NCI-H82 (cell line): ENCODE measurements around the gene DDR1.
A peak's percentile ranks its signal among the peaks of the same experiment; 100 is the strongest.
"Not testable (repeated sequence)": the region's sequence is repeated elsewhere in the genome, so short reads cannot be mapped to it uniquely, and the experiment has no call there.

ENCODE experiments used
- DNase-seq: peaks from one replicate; lab custom pipeline; 2025; lab: John Stamatoyannopoulos, UW

Gene DDR1

GRCh38 chr6:30918670-30919069 lies 34.4 kb downstream of the DDR1 start:
- DNase-seq, result no peak

DNA sequence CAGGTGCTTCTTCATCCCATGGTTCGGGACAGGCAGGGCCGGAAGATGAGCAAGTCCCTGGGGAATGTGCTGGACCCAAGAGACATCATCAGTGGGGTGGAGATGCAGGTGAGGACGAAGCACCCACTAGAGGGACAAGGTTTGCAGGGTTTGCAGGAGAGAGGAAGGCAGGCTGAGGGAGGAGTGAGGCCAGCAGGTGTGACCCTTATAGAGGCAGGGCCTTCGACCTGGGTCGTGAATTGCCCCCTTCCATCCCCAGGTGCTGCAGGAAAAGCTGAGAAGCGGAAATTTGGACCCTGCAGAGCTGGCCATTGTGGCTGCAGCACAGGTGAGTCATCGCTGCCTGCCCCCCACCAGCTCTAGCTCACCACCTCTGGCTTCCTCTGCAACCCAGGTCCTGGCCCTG lies 38.1 kb downstream of the DDR1 start:
- DNase-seq, result no peak

DNA sequence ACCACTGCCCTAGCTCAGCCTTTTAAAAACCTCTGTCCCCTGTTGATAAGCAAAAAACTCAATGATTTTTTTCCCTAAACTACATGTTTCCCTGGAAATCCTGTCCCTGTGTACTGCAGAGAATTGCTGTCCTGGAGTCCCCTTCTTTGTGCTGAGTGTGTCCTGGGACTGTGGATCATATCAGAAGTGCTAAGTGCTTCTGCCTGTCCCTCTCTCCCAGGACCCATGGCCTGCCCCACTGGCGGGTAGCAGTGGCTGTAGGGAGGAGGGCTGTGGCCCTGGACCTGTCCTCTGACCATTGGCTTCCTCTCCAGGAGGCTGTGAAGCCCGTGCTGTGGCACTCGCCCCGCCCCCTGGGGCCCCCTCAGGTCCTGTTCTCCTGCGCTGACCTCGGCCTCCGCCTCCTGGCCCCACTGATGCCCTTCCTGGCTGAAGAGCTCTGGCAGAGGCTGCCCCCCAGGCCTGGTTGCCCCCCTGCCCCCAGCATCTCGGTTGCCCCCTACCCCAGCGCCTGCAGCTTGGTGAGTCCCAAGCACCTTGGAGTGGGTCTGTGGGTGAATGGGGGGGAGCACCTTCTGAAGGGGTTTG lies 39.8 kb downstream of the DDR1 start:
- not testable (repeated sequence) for DNase-seq

GRCh38 chr6:30926644-30927043 lies 42.3 kb downstream of the DDR1 start:
- DNase-seq, result no peak

DNA sequence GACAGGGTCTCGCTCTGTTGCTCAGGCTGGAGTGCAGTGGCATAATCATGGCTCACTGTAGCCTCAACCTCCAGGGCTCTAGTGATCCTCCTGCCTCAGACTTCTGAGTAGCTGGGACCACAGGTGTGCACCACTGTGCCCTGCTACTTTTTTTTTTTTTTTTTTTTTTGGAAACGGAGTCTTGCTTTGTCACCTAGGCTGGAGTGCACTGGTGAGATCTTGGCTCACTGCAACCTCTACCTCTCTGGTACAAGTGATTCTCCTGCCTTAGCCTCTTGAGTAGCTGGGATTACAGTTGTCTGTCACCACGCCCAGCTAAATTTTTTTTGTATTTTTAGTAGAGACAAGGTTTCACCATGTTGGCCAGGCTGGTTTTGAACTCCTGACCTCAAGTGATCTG lies 42.8 kb downstream of the DDR1 start:
- DNase-seq, result not testable (repeated sequence)

- DNase-seq, result no peak
Measured at GRCh38 chr6:30928677-30929076, 44.4 kb downstream of the DDR1 start.

DNA sequence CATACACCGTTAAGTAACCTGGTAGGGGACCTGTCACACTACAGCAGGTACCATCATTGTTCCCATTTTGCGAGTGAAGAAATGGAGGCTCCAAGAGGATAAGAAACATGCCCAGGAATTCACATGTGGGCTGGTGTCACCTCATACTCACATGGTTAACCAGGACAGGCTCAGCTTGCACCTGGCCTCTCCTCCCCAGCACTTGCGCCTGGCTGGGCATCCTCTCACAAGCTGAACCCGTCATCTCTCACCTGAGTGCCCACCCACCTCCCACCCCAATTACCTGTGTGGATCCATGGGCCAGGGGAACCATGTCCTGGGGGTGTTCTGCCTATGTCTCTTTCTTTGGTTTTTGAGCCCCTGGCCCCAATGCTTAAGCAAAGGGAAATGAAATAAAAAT lies 46.2 kb downstream of the DDR1 start:
- no peak for DNase-seq

DNA sequence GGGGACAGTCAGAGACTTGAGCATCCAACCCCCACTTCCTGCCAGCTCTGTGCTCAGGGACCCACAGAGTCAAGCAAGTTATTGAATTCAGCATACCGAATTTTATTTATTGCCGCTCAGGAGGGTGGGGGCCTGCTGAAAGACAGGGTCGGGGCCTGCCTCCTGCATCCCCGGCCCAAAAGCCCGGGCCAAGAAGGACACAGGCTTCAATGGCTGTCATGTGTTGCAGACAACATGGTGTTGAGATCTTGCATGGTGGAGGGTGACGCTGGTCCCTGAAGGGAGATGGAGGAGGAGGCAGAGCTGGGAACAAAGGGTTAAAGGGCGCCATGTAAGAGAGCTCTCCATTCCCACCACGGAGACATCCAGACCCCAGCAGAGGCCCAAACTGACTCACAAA lies 47.0 kb downstream of the DDR1 start:
- DNase-seq, result no peak

DNA sequence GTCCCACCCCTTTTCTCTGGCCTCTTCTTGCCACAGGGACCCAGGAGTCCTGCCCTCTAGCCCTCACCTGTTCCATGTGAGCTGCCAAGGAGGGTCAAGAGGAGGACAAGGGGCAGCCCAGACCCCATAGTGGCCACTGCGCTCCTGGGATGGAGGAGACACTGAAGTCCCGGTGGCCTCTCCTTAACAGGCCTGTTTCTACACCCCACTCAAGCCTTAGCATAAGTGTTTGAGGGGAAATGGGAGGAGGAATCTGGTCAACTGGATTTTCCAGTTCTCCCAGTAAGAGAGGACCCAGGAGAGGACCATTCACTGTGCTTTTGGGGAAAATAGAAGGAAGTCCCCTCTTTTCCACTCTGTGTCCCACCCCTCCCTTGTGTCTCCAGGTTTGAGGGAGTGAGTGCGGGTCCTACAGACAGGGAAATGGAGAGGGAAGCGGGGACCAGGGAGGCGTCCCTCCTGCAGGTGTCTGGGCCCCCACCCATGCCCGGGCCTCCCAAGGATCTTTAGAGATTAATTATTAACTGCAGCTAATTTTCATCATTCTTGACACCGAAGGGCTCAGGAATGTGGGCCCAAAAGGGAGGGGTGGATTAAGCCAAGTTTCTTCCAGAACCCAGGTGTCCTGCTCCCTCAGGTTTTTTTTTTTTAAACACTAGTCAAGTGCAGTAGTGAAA lies 47.8 kb downstream of the DDR1 start, which contains the start of gene SFTA2:
SFTA2 (minus strand) TSS at position 202 of the 677 bp plus-strand sequence; CDS start at position 128, 74 bp downstream.
- DNase-seq, result no peak

GRCh38 chr6:30932665-30933365 lies 48.5 kb downstream of the DDR1 start:
- DNase-seq, result no peak

DNA sequence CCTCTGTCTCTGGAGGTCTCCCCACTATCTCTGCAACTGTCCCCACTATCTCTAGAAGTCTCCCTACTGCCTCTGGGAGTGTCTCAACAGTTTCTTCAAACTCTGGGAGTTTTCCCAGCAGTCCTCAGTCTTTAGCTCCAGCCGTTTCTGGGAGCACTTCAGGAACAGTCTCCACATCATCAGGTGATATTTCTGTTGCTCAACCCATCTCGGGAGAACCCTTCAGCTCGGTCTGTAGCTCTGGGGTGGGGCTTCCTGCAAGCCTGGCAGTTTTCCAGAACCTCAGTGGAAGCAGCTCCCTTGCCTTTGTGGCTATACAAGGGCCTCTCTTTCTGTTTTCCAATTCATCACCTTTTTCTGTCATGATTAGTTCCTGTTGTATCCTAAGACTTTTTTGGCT lies 50.7 kb downstream of the DDR1 start:
- DNase-seq, result no peak

DNA sequence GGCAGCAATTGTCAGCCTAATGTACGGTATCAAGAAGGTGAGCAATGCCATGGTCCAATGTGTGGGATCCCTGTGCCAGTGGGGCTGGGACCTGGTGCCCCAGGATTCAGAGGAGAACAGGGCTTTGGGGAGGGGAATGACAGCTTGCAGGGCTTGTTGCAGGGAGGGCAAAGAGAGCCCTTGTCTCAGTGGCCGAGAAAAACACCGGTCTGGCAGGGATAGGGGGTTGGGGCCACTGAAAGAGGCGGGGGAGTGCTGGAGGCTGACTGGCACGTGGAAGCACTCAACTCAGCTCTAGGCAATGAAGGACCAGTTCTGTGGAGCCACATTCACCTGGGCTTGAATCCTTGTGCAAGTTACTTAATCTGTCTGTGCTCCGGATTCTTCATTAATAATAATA lies 52.9 kb downstream of the DDR1 start:
- DNase-seq, result no peak

DNA sequence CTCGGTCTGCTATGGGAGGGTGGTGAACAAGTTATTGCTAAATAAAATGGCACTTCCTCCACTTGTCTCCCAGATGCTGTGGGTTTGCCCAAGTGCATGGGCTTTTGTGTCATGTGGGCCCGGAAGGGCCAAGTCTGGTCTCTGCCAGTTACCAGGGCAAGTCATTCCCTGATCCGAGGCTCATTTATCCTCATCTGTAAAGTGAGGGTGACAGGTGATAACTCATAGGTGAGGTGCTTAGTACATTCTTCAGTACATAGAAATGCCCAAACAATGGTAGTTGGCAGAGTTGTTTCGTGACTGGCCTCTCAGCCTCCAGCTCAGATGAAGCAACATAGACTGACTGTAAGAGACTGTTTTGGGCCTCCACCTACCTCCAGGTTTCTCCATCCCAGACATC lies 54.4 kb downstream of the DDR1 start:
- DNase-seq, result no peak

DNA sequence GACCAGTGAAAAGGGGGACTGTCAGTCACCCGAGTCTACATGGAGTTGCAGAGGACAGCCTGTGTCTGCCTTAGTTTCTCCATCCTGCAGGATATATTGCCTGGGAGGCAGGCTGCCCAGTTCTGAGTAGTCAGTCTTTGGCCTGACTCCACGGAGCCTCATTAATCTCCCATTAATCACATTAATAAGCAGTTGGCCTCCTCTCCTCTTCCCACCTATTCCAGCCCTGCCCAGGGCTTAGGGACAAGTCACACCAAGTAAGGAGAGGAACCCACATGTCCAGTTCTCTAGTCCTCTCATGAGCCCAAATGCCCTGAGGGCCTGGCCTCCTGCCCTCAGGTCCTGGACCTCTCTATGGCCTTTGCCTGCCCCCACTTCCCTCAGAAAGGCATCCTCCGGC lies 55.2 kb downstream of the DDR1 start:
- peak; percentile 60 for DNase-seq

GRCh38 chr6:30940361-30940986 lies 56.2 kb downstream of the DDR1 start, which contains the start of gene MUCL3:
MUCL3 (plus strand) TSS chr6:30940973; CDS start chr6:30941000, 27 bp downstream.
- no peak for DNase-seq

DNA sequence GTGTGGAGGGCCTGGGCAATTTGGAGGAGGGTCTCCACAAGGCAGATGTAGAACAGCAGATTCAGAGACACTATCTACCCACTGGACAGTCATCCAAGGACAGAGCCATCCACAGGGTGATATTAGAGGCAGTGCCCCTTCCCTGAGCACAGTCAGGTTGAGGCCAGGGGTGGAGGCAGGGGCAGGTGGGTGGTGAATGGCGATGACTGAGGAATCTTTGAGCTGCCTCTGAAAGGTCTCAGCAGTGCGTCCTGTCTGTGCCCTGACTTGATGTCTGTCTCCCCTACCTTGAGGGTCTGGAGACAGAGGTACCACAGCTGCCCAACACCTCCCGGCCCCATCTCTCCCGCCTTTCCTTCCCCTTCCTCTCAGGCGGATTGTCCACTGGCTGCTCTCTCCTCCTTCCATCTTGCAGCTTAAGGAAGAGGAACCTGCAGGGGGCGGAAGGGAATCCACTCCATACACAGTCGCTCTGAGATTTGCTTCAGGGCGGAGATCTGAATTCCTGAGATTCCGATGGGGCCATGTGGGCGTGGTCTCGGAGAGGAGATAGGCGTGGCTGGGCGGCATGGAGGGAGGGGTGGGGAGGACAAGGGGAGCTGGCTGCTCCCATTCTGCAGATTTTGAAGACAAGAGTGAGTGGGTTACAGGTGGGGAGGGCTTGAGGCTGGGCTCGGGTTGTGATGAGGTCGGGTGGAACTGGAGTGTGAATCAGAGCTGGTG lies 58.2 kb downstream of the DDR1 start:
- DNase-seq, result peak; percentile 71

- no peak for DNase-seq
Measured at GRCh38 chr6:30944051-30944450, 59.7 kb downstream of the DDR1 start.

DNA sequence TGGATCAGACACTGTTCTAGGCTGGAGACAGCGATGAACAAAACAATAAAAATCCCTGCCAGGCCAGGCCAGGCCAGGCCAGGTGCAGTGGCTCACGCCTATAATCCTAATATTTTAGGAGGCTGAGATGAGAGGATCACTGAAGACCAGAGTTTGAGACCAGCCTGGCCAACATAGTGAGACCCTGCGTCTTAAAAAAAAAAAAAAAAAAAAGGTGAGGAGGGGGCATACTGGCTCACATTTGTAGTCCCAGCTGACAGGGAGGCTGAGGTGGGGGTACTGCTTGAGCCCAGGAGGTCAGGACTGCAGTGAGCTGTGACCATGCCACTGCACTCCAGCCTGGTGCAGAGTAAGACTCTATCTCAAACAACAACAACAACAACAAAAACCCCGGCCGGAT lies 61.0 kb downstream of the DDR1 start:
- DNase-seq, result no peak

DNA sequence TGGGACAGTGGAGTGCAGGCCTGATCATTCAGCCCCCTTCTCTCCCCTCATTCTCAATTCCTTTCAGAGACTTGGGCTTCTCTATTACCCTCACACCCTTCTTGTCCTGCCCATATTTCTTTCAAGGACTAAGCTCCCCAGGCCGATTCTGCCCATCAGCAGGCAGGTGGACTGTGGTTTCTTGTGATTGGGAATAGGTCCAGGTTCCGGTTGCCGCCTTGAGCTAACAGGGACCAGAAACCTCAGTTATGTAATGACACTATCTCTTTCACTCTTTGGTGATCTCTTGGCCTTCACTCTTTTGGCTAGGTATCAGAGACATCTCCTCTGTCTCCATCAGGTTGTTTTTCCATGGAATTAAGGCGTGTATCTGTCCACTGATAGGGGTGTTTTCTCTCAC lies 62.9 kb downstream of the DDR1 start:
- no peak for DNase-seq

DNA sequence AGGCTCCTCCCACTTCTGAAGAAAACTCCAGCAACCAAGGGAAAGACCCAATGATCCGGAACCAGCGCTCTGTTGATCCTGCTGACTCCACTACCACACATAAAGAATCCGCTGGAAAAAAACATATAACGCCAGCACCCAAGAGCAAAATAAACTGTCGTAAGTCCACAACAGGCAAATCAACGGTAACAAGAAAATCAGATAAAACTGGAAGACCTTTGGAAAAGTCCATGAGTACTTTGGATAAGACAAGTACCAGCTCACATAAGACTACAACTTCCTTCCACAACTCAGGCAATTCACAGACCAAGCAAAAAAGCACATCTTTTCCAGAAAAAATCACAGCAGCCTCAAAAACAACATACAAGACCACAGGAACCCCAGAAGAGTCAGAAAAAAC lies 64.5 kb downstream of the DDR1 start:
- no peak for DNase-seq
